AG04450 (cell line): ENCODE measurements around the gene EPSTI1. TPM values are rescaled to one million over a fixed set of nuclear protein-coding genes. Genes with fewer than 3 reads are reported as not detected.

ENCODE experiments used
- CTCF ChIA-PET: fragments of 300-600, 350-600 bp; formaldehyde crosslinking; extraction: SDS; loops from one replicate; lab custom pipeline; 2022; ENCODE audit warnings: antibody characterized with exemption, inconsistent platforms; lab: Charles Lee
- POLR2A ChIA-PET: fragments of 350-600 bp; formaldehyde crosslinking; extraction: SDS; loops from one replicate; lab custom pipeline; 2021; ENCODE audit warnings: antibody characterized with exemption, inconsistent platforms; lab: Yijun Ruan, JAX
- DNase-seq: peaks from one replicate; pipeline ENCODE4 v3.0.0-alpha.2; 2011; ENCODE audit warnings: low read depth, low spot score
- H3K27ac ChIP-seq: one replicate; pipeline ENCODE4 v1.5.1; 2012; ENCODE audit warnings: low read depth, low read length, control low read depth
- H3K27me3 ChIP-seq: one replicate; pipeline ENCODE4 v1.6.0; 2012; ENCODE audit warnings: low read length; ENCODE audit not compliant: control insufficient read depth, insufficient read depth
- H3K4me3 ChIP-seq: 2 replicates; pipeline ENCODE4 v1.5.1; 2011; ENCODE audit warnings: mild to moderate bottlenecking, low read depth, low read length, control low read depth
- H3K9me3 ChIP-seq: 2 replicates; pipeline ENCODE4 v1.5.1; 2012; ENCODE audit warnings: low read length; ENCODE audit not compliant: control insufficient read depth, insufficient read depth
- CTCF ChIP-seq: IDR thresholded peaks from 2 replicates; pipeline ENCODE4 v1.5.1; 2011; ENCODE audit warnings: low read depth, low read length, control low read depth, inconsistent platforms
- polyA plus RNA-seq: library from polyadenylated mRNA; depleted of rRNA; stranded (reverse); fragments of >200 nt; gene quantifications from 2 replicates; pipeline ENCODE4 v1.2.3, GENCODE V29; 2011

Gene EPSTI1
- polyA plus RNA-seq, 1 experiment, result 6.0 TPM

GRCh38 chr13:42959615-42960014 lies 32.4 kb downstream of the EPSTI1 start:
- no peak for TF ChIP-seq CTCF
- ChIA-PET POLR2A (no interaction called here), CTCF (no interaction called here)
- H3K27me3 ChIP-seq, result no peaks in the 10 kb centered on the region
- no peak for DNase-seq
- no peak overlapping the region for H3K27ac ChIP-seq
- H3K9me3 ChIP-seq, result no peaks in the 10 kb centered on the region
- no peak overlapping the region for H3K4me3 ChIP-seq

DNA sequence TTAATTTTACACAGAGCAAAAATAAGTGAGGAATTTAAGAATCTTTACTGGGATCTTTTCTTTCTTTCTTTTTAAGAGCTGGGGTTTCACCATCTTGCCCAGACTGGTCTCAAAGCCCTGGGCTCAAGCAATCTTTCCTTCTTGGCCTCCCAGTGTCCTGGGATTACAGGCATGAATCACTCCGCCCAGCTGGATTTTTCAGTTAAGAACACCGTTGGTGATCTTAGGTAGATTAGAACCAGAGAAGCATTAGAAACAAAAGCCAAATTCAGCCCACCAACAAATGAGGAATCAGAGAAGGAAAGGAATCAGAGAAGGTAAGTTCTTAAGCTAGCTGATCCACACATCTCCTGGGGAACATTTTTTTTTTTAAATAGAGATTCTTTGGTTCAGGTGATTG lies 34.2 kb downstream of the EPSTI1 start:
- Histone ChIP-seq H3K9me3 (no peaks in the 10 kb centered on the region), H3K27ac (no peak overlapping the region), H3K27me3 (no peaks in the 10 kb centered on the region), H3K4me3 (no peak overlapping the region)
- no peak for TF ChIP-seq CTCF
- ChIA-PET CTCF (interaction anchor here (0.6 to 1.1 kb wide), 2 partner anchors 12 kb away, joined by 3 to 6 read pairs; no protein-coding TSS in a partner anchor), POLR2A (no interaction called here)
- DNase-seq, result no peak

GRCh38 chr13:42950181-42950580 lies 41.9 kb downstream of the EPSTI1 start:
- ChIA-PET CTCF (no interaction called here), POLR2A (no interaction called here)
- TF ChIP-seq CTCF, result no peak
- Histone ChIP-seq H3K27me3 (no peaks in the 10 kb centered on the region), H3K4me3 (no peak overlapping the region), H3K27ac (no peak overlapping the region), H3K9me3 (0 out of 2 replicates have a peak, but pooled peaks cover 4% of the 10 kb centered on the region)
- no peak for DNase-seq

DNA sequence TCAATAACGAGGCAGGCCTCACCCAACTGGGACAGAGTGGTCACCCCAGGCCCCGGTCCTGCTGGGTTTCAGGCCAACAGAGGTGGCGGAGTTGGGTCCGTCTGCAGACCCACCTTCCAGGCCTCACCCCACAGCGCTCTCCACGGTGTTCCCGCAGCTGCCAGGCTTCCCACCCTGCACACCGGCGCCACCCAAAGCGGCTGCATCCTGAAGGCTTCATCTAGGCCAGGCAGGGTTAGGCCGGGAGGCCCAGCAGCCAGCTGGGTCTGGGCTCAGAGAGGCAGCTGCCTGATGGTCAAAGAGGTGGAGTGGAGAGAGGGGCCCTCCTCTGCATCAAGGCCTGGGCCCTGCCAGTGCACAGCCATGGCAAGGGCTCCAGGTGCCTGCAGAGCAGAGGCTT lies 44.1 kb downstream of the EPSTI1 start:
- no peak for TF ChIP-seq CTCF
- H3K27ac ChIP-seq, result no peak overlapping the region
- H3K4me3 ChIP-seq, result no peak overlapping the region
- CTCF ChIA-PET, result interaction anchor here (0.6 kb wide), 1 partner anchor 347 kb away, joined by 4 read pairs; no protein-coding TSS in a partner anchor
- 0 out of 2 replicates have a peak, but pooled peaks cover 4% of the 10 kb centered on the region for H3K9me3 ChIP-seq
- POLR2A ChIA-PET, result no interaction called here
- H3K27me3 ChIP-seq, result no peaks in the 10 kb centered on the region
- no peak for DNase-seq

DNA sequence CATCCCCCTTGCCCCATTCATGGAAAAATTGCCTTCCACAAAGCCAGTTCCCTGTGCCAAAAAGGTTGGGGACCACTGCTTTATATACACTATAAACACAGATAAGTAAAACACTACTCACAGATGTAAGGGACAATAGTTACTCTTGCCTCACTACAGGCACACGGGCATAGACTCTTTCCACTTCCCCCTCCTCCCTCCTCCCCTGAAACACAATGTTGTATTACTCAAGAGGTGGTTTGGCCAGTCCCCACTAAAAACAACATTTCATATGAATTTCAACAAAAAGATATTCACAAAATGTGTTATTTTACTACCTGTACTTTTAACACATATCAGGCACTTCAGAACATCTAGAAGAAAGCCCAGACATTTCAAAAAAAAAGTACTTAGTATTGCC lies 45.1 kb downstream of the EPSTI1 start:
- no peak overlapping the region for H3K4me3 ChIP-seq
- H3K27me3 ChIP-seq, result no peaks in the 10 kb centered on the region
- no peak for DNase-seq
- H3K9me3 ChIP-seq, result 0 out of 2 replicates have a peak, but pooled peaks cover 4% of the 10 kb centered on the region
- POLR2A ChIA-PET, result no interaction called here
- CTCF ChIA-PET, result no interaction called here
- TF ChIP-seq CTCF, result no peak
- no peak overlapping the region for H3K27ac ChIP-seq
